NCI-H82 treated with DMSO at 0.1 percent for 48 hours (cell line): Measurements from ENCODE around the gene FAM53C.
"Not testable (repeated sequence)": the region's sequence is repeated elsewhere in the genome, so short reads cannot be mapped to it uniquely, and the experiment has no call there.

Source experiments
- DNase-seq: peaks from one replicate; lab custom pipeline; 2025; ENCODE audit not compliant: unreplicated experiment; lab: John Stamatoyannopoulos, UW

The FAM53C gene

GRCh38 chr5:138389911-138390310 is 51.8 kb downstream of the FAM53C start:
- DNase-seq, result not testable (repeated sequence)

DNA sequence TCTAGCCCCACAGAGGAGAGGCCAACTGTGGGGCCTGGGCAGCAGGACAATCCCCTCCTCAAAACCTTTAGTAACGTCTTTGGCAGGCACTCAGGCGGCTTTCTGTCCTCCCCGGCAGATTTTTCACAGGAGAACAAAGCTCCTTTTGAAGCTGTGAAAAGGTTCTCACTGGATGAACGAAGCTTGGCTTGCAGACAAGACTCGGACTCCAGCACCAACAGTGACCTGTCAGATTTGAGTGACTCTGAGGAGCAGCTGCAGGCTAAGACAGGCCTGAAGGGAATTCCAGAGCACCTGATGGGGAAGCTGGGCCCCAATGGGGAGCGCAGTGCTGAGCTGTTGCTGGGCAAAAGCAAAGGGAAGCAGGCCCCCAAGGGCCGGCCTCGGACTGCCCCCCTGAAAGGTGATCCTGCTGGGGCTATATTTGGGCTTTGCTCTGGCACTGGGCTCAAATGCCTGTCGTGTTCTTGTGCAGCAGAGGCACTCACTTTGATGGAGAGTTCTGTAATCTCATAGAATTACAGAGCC is 53.9 kb downstream of the FAM53C start:
- DNase-seq, result no peak
